GM18951 (cell line): ENCODE measurements around the gene CLCN1.

Source experiments
- POLR2A ChIP-seq: IDR thresholded peaks from 4 replicates; pipeline ENCODE4 v1.6.1; 2011; ENCODE audit warnings: mild to moderate bottlenecking; ENCODE audit not compliant: insufficient read length, insufficient read depth; ENCODE audit errors: extremely low read depth
- in situ Hi-C: fragments of 300-500 bp; cut with MboI; formaldehyde crosslinking; loops from one replicate; pipeline ENCODE4 v1.12.0; 2022; ENCODE audit warnings: low sequenced_read_pairs, mixed read lengths, inconsistent platforms; ENCODE audit not compliant: unreplicated experiment

CLCN1 gene

DNA sequence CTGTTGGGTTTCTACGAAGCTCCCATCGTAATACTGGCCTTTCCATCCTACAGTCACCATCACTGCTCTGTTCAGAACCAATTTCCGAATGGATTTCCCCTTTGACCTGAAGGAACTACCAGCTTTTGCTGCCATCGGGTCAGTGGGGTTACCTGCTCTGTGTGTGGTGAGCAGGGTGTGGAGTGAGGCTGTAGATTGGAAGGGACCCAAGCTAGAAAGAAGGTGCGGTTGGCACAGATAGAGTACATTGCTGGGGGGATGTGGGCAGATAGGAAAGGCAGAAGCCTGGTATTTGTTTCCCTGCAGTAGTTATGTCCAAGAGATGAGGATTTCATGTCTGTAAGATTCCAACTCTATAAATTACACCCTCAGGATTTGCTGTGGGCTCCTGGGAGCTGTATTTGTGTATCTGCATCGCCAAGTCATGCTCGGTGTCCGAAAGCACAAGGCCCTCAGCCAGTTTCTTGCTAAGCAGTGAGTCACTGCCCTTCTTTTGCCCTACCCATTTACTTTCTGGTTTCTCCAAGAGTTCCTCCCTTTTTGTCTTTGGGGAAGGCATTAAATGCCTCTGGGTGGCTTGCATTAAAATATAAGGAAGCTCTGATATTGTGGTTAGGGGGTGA is 15.4 kb downstream of the CLCN1 start:
- TF ChIP-seq POLR2A: no peak
- in situ Hi-C loops: no loop called here

DNA sequence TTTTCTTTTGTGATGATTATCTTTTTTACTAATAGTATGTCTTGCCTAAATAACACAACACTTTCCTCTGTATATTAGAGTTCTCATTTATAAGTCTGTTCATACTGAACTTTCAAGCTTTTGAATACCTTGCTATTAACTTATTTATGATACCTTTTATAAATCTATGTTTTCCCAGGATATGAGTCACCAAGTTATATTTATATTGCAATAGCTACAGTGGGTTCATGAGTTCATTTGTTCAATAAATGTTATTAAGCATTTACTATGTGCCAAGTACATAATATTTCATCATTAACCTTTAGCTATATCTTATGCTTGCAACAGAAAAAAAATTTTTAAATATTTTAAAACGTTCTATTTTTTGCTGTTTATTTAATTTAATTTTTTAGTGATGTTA is 18.3 kb downstream of the CLCN1 start:
- in situ Hi-C loops: no loop called here
- TF ChIP-seq POLR2A: no peak

- TF ChIP-seq POLR2A: no peak
- in situ Hi-C loops: no loop called here
Observed at GRCh38 chr7:143337216-143337615, 21.3 kb downstream of the CLCN1 start.

DNA sequence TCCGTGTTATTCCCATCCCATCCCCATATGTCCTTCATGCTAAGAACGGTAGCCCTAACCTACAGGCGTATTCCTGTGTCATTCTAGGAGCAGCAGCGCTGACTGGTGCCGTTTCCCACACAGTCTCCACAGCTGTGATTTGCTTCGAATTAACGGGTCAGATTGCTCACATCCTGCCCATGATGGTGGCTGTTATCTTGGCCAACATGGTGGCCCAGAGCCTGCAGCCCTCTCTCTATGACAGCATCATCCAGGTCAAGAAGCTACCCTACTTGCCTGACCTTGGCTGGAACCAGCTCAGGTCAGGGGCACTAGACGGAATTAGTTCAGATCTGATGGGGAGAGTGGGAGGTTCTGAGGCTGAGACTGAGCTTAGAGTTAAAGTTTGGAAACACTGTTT is 25.9 kb downstream of the CLCN1 start:
- no peak for TF ChIP-seq POLR2A
- in situ Hi-C loops: no loop called here

DNA sequence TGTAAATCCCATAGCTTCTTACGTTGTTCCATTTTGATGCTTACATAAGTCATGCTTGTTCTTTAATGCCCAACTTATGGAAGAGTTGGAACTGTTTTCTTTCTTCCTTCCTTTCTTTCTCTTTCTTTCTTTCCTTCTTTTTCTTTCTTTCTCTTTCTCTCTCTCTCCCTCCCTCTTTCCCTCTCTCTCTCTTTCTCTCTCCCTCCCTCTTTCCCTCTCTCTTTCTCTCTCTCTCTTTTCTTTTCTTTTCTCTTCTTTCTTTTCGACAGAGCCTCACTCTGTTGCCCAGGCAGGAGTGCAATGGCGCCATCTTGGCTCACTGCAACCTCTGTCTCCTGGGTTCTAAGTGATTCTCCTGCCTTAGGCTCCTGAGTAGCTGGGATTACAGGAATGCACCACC is 27.7 kb downstream of the CLCN1 start:
- TF ChIP-seq POLR2A: no peak
- in situ Hi-C loops: no loop called here

DNA sequence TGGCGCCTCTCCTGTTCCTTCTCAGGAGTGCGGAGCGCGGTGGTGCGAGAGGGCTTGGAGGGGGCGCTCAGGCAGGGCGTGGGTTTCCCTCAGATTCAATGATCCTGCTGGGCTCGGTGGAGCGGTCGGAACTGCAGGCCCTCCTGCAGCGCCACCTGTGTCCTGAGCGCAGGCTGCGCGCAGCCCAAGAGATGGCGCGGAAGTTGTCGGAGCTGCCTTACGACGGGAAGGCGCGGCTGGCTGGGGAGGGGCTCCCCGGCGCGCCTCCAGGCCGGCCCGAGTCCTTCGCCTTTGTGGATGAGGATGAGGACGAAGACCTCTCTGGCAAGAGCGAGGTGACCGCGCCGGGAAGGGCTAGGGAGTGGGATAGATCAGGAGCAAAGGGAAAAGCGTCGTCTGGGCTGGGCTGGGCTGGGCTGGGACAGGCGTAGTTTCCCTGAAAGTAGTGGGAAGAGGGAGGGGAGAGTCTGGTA is 29.6 kb downstream of the CLCN1 start:
- in situ Hi-C loops: no loop called here
- TF ChIP-seq POLR2A: no peak

- no peak for TF ChIP-seq POLR2A
- in situ Hi-C loops: no loop called here
Observed at GRCh38 chr7:143346018-143346417, 30.1 kb downstream of the CLCN1 start.

DNA sequence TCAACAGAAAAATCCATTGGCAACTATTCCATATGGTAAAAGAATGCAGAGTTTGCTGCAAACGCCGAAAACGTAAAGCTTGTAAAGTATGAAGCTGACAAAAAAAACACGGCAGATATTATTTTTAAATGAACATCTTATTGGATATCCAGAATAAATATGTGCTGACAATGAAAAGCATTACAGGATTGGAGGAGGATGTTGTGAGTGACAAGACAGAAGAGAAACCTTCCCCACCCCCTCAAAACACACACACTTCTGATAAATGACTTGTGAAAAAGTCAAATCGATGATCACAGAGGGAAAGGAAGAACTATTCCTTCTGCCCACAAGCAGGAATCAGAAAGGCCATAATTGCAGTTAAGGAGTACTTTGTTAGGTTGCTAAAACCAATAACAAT is 32.0 kb downstream of the CLCN1 start:
- in situ Hi-C loops: no loop called here
- no peak for TF ChIP-seq POLR2A

GRCh38 chr7:143351060-143351459 is 35.1 kb downstream of the CLCN1 start:
- in situ Hi-C loops: no loop called here
- no peak for TF ChIP-seq POLR2A

DNA sequence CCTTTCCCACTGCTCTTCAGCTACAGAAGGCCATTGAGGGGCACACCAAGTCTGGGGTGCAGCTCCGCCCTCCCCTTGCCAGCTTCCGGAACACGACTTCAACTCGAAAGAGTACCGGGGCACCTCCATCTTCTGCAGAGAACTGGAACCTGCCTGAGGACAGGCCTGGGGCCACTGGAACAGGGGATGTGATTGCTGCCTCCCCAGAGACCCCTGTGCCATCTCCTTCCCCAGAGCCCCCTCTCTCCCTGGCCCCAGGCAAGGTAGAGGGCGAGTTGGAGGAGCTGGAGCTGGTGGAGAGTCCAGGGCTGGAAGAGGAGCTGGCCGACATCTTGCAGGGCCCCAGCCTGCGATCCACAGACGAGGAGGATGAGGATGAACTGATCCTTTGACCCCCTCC is 35.7 kb downstream of the CLCN1 start:
- in situ Hi-C loops: no loop called here
- TF ChIP-seq POLR2A: no peak

DNA sequence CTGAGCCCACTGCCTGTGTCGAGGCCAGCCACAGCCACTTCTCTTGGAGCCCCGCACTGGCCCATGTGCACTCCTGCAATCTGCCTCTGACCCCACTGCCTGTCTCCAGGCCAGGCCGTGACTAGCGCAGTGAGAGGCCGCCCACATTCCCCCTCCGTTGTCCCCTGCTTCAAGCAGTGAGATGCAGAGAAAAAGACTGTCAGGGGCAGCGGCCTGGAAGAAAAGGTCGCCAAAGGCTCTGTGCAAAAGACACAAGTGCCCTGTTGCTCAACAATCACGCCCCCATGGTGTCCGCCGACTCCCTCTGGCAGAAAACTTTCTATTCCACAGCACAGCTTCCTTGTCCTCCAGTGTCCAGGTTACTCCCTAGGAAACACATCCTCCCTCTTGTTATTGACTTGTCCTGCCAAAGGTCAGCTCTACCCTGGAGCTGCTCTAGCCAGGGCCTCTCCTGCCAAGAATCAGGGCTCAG is 36.7 kb downstream of the CLCN1 start:
- in situ Hi-C loops: no loop called here
- no peak for TF ChIP-seq POLR2A

GRCh38 chr7:143354376-143354775 is 38.5 kb downstream of the CLCN1 start:
- TF ChIP-seq POLR2A: no peak
- in situ Hi-C loops: no loop called here

- in situ Hi-C loops: no loop called here
- TF ChIP-seq POLR2A: no peak
Observed at GRCh38 chr7:143354965-143355364, 39.1 kb downstream of the CLCN1 start.

GRCh38 chr7:143355450-143356385 is 39.8 kb downstream of the CLCN1 start:
- in situ Hi-C loops: no loop called here
- TF ChIP-seq POLR2A: no peak
